Right lobe of liver (tissue), 6 donors: ENCODE results near the gene CAPN10. TPM values are rescaled to one million over a fixed set of nuclear protein-coding genes. Genes with fewer than 3 reads are reported as not detected.

ENCODE experiments used
- ATAC-seq, 4 donors: fragments of 200-7000 bp; cut with Tn5 transposase; one replicate each; pipeline ENCODE4 v1.9.1; 2020; ENCODE audit warnings: mild to moderate bottlenecking in 4 of 4, moderate library complexity in 4 of 4
- DNase-seq, 3 donors: peaks; one replicate each; pipeline ENCODE4 v3.0.0-alpha.2; 2020
- H3K27ac ChIP-seq, 3 donors: fragments of 200-600 bp; one replicate each; pipeline ENCODE4 v1.8.0; 2022
- H3K27me3 ChIP-seq, 2 donors: fragments of 200-600 bp; one replicate each; pipeline ENCODE4 v1.8.0; 2022
- H3K36me3 ChIP-seq, 4 donors: fragments of 200-600 bp; sonication (generic) in 1 of 4; one replicate each; pipeline versions ENCODE4 v1.5.1 to v1.8.0; 2017 to 2022; ENCODE audit warnings: control low read depth in 1 of 4
- H3K4me1 ChIP-seq, 4 donors: fragments of 200-600 bp; sonication (generic) in 1 of 4; one replicate each; pipeline versions ENCODE4 v1.5.1 to v1.8.0; 2017 to 2022; ENCODE audit warnings: control low read depth in 1 of 4
- H3K4me3 ChIP-seq, 3 donors: fragments of 200-600 bp; one replicate each; pipeline ENCODE4 v1.8.0; 2022
- H3K9me3 ChIP-seq, 4 donors: fragments of 200-600 bp; sonication (generic) in 1 of 4; one replicate each; pipeline versions ENCODE4 v1.5.1 to v1.8.0; 2017 to 2022; ENCODE audit warnings: control low read depth in 1 of 4
- POLR2A ChIP-seq: fragments of 450-650 bp; IDR thresholded peaks from one replicate; pipeline ENCODE4 v1.6.1; 2017; ENCODE audit warnings: antibody characterized with exemption, mild to moderate bottlenecking
- WGBS: methylation state at CpG from one replicate; pipeline ENCODE4 v1.1.6; 2018; ENCODE audit warnings: low coverage, low lambda C conversion rate; ENCODE audit not compliant: insufficient coverage; ENCODE audit errors: missing lambda C conversion rate; 5-methylcytosine and 5-hydroxymethylcytosine counted together
- intact Hi-C, 2 donors: fragments of 100-400 bp; cut with DNase I; formaldehyde crosslinking; loops; one replicate each; pipeline versions ENCODE4 v1.11.2 to v1.14.1; 2022
- total RNA-seq, 6 experiments: library from RNA; depleted of rRNA in 2 of 6; stranded (reverse); fragments of >200 nt in 2 of 6; fragmentation: NEBNext Ultra II Directional in 3 of 6; extraction: Animal tissue kit (Norgen Biotek cat#: 25700) in 3 of 6; gene quantifications; one replicate each; pipeline versions ENCODE4 v1.1.0 to v1.2.4, GENCODE V29; 2016 to 2023
- TF ChIP-seq, protein P1 (sequence below), 4 donors: fragments of 200-600 bp in 3 of 4; fragments of 450-650 bp in 1 of 4; IDR thresholded peaks; one replicate each; pipeline versions ENCODE4 v1.5.1 to v1.8.0; 2016 to 2022; ENCODE audit warnings: antibody characterized with exemption in 4 of 4, mild to moderate bottlenecking in 2 of 4
- donor health status: DM: no; HTN: yes; CAD: no.
- donor health status: DM: no; HTN: no; CAD: no.
- donor health status: DM: no; HTN: no; CAD: no.
- donor health status: DM: no; HTN: yes; CAD: no.
- donor health status: DM: no; HTN: yes; CAD: no.

CAPN10 gene
- total RNA-seq, 6 experiments from 2014 or later: 7.2 to 13.8 (median 9.1) TPM

DNA sequence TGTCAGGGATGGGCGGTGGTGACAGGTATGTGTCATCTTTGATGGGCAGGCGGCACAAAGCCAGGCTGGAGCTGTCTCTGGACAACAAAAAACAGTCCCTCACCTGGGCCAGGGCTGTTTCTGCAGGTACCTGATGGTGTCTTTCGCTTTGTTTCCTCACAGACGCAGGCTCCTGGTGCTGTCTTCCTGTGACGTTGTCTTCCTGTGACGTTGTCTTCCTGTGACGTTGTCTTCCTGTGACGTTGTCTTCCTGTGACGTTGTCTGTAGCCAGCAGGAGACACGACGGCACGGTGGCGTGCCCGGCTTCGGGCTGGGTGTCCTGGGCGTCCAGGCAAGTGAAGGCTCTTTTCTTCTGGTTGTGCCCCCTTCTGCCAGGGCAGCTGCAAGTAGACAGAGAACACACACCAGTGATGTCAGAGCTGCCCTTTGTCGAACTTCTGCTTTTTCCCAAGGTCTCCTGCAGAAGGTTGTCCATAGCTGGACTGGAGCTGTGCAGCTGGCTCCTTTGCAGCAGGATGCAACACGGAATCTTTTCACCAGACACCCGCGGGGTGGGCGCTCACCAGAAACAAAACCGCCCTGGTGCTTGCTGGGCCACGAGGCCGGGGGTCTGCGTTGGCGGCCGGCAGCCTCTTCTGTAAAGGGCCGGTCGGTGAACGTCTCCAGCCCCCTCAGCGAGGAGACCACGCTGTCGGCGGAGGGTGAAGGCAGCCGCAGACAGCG is 59.8 kb downstream of the CAPN10 start:
- DNase-seq: no peak
- H3K4me3 ChIP-seq: no peak overlapping the region
- no CpG with 5 or more reads among the region's 36 CpGs for WGBS
- H3K27me3 ChIP-seq: no peaks in the 10 kb centered on the region
- intact Hi-C loops: no loop called here
- no peaks in the 10 kb centered on the region for H3K36me3 ChIP-seq
- H3K9me3 ChIP-seq: no peaks in the 10 kb centered on the region
- H3K27ac ChIP-seq: no peak overlapping the region
- ATAC-seq: no peak
- TF ChIP-seq POLR2A: no peak
- TF ChIP-seq, protein P1, sequence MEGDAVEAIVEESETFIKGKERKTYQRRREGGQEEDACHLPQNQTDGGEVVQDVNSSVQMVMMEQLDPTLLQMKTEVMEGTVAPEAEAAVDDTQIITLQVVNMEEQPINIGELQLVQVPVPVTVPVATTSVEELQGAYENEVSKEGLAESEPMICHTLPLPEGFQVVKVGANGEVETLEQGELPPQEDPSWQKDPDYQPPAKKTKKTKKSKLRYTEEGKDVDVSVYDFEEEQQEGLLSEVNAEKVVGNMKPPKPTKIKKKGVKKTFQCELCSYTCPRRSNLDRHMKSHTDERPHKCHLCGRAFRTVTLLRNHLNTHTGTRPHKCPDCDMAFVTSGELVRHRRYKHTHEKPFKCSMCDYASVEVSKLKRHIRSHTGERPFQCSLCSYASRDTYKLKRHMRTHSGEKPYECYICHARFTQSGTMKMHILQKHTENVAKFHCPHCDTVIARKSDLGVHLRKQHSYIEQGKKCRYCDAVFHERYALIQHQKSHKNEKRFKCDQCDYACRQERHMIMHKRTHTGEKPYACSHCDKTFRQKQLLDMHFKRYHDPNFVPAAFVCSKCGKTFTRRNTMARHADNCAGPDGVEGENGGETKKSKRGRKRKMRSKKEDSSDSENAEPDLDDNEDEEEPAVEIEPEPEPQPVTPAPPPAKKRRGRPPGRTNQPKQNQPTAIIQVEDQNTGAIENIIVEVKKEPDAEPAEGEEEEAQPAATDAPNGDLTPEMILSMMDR (IDR thresholded peaks at IDR 0.05): no peak
- H3K4me1 ChIP-seq: no peaks in the 10 kb centered on the region

DNA sequence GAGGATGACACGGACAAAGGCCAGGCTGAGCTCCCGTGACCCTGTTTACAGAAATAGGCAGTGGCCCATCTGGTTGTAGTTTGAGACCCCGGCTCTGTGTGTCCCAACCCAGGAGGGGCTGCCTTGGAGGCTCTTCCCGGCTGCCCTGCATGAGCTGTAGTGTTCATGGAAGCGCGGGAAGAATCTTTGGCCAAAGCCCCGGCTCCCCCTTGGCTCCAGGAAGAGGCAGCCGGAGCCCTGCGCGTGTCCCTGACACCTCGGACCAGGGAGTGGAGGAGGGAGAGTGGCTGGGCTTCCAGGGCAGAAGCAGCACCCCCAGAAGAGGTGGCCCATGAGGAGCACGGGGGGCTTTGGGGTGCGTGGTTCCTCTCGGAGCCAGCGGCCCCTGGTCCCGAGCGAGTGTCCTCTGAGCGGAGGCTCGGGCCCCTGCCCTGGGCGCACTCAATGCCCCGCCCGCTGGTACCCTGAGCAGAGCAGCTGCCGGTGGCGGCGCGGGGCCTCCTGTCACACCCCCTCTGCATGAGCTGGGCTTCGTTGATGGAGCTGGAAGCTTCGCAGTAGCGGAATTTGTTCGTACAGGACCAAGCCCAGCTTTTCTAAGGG is 60.5 kb downstream of the CAPN10 start:
- H3K36me3 ChIP-seq: no peaks in the 10 kb centered on the region
- H3K9me3 ChIP-seq: no peaks in the 10 kb centered on the region
- TF ChIP-seq, protein P1 (IDR thresholded peaks at IDR 0.05): no peak
- TF ChIP-seq POLR2A: no peak
- no peak overlapping the region for H3K4me3 ChIP-seq
- no peak for DNase-seq
- WGBS: no CpG with 5 or more reads among the region's 30 CpGs
- H3K27ac ChIP-seq: no peak overlapping the region
- H3K4me1 ChIP-seq: no peaks in the 10 kb centered on the region
- H3K27me3 ChIP-seq: no peaks in the 10 kb centered on the region
- ATAC-seq: no peak
- intact Hi-C loops: no loop called here

DNA sequence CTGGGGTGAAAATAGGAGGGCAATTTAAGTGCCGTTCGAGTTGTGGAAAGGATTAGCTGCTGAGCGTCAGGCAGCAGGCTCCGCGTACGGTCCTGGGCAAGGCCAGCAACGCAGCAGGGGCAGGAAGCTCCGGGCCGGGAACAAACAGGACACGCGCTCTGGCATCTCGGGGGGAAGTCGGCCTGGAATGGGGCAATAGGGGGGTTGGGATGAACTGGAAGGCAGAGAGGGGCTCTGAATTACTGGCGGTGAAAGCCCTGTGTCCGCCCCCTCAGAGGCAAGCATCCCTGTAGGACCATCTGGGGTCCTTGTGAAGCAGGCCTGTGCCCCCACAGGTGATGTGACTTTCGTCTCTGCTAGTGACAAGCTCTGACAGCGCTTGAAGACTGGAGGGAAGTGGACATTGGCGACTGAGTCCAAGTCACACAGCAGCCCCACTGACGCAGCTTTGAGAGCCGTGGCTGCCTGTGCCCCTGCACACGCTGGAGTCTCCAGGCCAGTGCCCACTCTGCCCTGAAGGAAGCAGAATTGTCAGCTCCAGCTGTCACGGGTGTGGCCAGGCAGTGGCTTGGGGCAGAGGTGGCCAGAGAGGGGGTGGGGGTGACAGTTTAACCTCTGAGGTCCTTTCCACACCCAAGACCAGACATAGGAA is 61.1 kb downstream of the CAPN10 start:
- DNase-seq (no peak), ATAC-seq (no peak)
- TF ChIP-seq POLR2A: no peak
- TF ChIP-seq, protein P1 (IDR thresholded peaks at IDR 0.05): no peak
- no peaks in the 10 kb centered on the region for H3K27me3 ChIP-seq
- H3K36me3 ChIP-seq: no peaks in the 10 kb centered on the region
- 54% methylated on average over 11 of the region's 22 CpGs for WGBS
- intact Hi-C loops: no loop called here
- H3K4me3 ChIP-seq: no peak overlapping the region
- no peaks in the 10 kb centered on the region for H3K9me3 ChIP-seq
- H3K4me1 ChIP-seq: no peaks in the 10 kb centered on the region
- no peak overlapping the region for H3K27ac ChIP-seq

DNA sequence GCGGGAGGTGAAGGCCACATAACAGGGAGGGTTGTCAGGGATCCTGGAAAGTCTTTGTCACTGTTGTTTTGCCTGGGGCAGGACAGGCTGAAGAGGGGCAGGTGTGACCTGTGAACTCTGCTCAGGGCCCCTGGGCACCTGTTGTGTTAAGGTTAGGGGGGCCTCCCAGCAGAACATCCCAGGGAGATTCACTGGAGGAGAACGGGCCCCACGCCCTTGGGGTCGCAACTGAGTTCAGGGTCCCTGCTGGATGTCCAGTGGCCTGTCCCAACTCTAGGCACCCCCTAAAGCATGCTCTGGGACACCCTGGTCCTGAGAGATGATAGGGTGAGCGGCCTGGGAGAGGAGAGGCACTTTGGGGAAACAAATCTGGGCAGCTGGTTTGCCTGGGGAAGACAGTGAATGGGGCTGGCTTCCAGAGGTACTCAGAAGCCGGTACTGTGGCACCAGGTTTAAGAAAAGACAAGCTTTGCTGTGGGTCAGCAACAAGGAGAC is 61.7 kb downstream of the CAPN10 start:
- Histone ChIP-seq H3K9me3 (no peaks in the 10 kb centered on the region), H3K36me3 (no peaks in the 10 kb centered on the region), H3K4me1 (no peaks in the 10 kb centered on the region), H3K27me3 (no peaks in the 10 kb centered on the region), H3K4me3 (no peak overlapping the region), H3K27ac (no peak overlapping the region)
- intact Hi-C loops: no loop called here
- ATAC-seq (no peak), DNase-seq (no peak)
- no peak for TF ChIP-seq POLR2A
- TF ChIP-seq, protein P1 (IDR thresholded peaks at IDR 0.05): no peak
- WGBS: 50% methylated on average over 2 of the region's 6 CpGs

Other genes starting within 250 kb of the CAPN10 start
- 10 to 100 TPM; 20.7 to 44.5 (median 27.8) TPM for gene GPC1, start 151.1 kb upstream of the CAPN10 start, total RNA-seq
- gene ANKMY1, start 28.7 kb upstream of the CAPN10 start, total RNA-seq: 10 to 100 TPM in 1 of 6 experiments, 1 to 10 TPM in 5; 6.6 to 11.0 (median 9.0) TPM
- gene DUSP28, start 26.4 kb upstream of the CAPN10 start, total RNA-seq: 1 to 10 TPM; 1.3 to 3.5 (median 2.1) TPM
- gene RNPEPL1, start 18.2 kb upstream of the CAPN10 start, total RNA-seq: 100 to 1,000 TPM in 1 of 6 experiments, 10 to 100 TPM in 5; 24.7 to 105 (median 31.0) TPM
- gene GPR35, start 38.7 kb downstream of the CAPN10 start, total RNA-seq: 1 to 10 TPM in 2 of 6 experiments, under 1 TPM in 4; 0.11 to 1.2 (median 0.72) TPM
- not detected for gene AQP12B, start 96.2 kb downstream of the CAPN10 start, total RNA-seq
- gene AQP12A, start 105.1 kb downstream of the CAPN10 start, total RNA-seq: not detected
- gene KIF1A, start 233.5 kb downstream of the CAPN10 start, total RNA-seq: under 1 TPM; 0.31 to 0.87 (median 0.56) TPM